AG04449 (cell line): ENCODE results near the gene RPL41.

ENCODE experiments used
- CTCF ChIA-PET: fragments of 350-600 bp; formaldehyde crosslinking; extraction: SDS; loops from one replicate; lab custom pipeline; 2021; ENCODE audit warnings: antibody characterized with exemption; lab: Yijun Ruan, JAX
- POLR2A ChIA-PET: fragments of 400-600, 350-600 bp; formaldehyde crosslinking; extraction: SDS; loops from one replicate; lab custom pipeline; 2020; ENCODE audit warnings: antibody characterized with exemption, inconsistent platforms; lab: Yijun Ruan, JAX
- DNase-seq: peaks from one replicate; pipeline ENCODE4 v3.0.0-alpha.2; 2010; ENCODE audit warnings: low read depth, low spot score
- H3K4me3 ChIP-seq: 2 replicates; pipeline ENCODE4 v1.5.1; 2011; ENCODE audit warnings: low read depth, mild to moderate bottlenecking, control low read depth, low read length
- CTCF ChIP-seq: IDR thresholded peaks from one replicate; pipeline ENCODE4 v1.5.1; 2011; ENCODE audit warnings: mild to moderate bottlenecking, moderate library complexity, low read length, control low read depth, inconsistent platforms; ENCODE audit not compliant: insufficient read depth; ENCODE audit errors: missing control alignments

The RPL41 gene

DNA sequence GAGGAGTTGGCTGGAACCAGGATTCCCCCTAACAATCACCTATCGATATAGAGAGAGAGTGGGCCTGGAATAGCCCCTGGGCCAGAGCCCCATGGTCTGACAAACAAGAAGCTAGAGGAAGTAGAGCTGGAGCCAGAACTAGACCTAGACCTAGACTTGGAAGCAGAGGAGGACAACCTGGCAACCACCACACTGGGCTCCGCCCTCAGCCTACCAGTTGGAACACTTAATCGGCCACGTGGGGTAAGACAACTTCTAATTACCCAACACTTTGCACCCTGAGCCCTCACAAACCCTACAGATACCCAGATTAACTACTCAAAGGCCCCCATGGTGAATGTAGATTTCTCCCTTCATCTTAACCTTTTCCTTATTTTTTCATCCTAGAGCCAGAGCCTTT, 16.6 kb upstream of the RPL41 start:
- no peak overlapping the region for H3K4me3 ChIP-seq
- no peak for DNase-seq
- no peak for TF ChIP-seq CTCF
- ChIA-PET POLR2A (no interaction called here), CTCF (interaction anchor here (0.6 to 2.2 kb wide), 2 partner anchors 20 to 52 kb away, joined by 4 to 5 read pairs; partner anchors contain the start of gene ERBB3)

DNA sequence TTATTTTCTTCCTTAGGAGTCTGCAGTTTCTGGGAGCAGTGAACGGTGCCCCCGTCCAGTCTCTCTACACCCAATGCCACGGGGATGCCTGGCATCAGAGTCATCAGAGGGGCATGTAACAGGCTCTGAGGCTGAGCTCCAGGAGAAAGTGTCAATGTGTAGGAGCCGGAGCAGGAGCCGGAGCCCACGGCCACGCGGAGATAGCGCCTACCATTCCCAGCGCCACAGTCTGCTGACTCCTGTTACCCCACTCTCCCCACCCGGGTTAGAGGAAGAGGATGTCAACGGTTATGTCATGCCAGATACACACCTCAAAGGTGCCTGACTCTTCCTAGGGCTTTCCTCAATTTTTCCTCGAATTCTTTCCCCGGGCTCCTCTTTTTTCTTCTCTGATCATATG, 15.4 kb upstream of the RPL41 start:
- ChIA-PET CTCF (interaction anchor here (0.6 to 2.2 kb wide), 3 partner anchors 15 to 25 kb away, joined by 3 to 5 read pairs (median 5); partner anchors contain the start of gene ERBB3), POLR2A (no interaction called here)
- no peak overlapping the region for H3K4me3 ChIP-seq
- no peak for TF ChIP-seq CTCF
- no peak for DNase-seq

- no peak for TF ChIP-seq CTCF
- no peak for DNase-seq
- no peak overlapping the region for H3K4me3 ChIP-seq
- ChIA-PET POLR2A (no interaction called here), CTCF (interaction anchor here (1.0 to 4.7 kb wide), 7 partner anchors 13 to 41 kb away, joined by 3 to 34 read pairs (median 6); partner anchors contain the start of genes ERBB3 and ZC3H10)
Measured at GRCh38 chr12:56102683-56103065, 13.8 kb upstream of the RPL41 start.

DNA sequence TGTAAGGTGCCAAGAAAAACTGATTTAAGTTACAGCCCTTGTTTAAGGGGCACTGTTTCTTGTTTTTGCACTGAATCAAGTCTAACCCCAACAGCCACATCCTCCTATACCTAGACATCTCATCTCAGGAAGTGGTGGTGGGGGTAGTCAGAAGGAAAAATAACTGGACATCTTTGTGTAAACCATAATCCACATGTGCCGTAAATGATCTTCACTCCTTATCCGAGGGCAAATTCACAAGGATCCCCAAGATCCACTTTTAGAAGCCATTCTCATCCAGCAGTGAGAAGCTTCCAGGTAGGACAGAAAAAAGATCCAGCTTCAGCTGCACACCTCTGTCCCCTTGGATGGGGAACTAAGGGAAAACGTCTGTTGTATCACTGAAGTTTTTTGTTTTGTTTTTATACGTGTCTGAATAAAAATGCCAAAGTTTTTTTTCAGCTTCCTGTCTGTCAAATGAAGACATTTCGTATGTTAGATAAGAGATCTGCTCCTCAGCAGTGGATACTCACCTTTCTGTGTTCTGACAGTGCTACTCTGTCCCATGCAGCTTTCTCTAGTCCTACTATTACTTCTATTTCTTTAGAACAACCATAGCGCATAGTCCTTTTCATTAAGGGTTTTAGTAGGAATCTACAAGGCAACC, 13.2 kb upstream of the RPL41 start:
- ChIA-PET POLR2A (interaction anchor here (1.6 to 3.7 kb wide), 3 partner anchors 13 to 57 kb away, joined by 9 to 49 read pairs (median 11); partner anchors contain the start of genes ESYT1, RPL41 and ZC3H10), CTCF (interaction anchor here (0.8 to 4.7 kb wide), 9 partner anchors 9 to 59 kb away, joined by 3 to 34 read pairs (median 6); partner anchors contain the start of genes ERBB3 and ZC3H10)
- no peak for DNase-seq
- no peak for TF ChIP-seq CTCF
- peak overlapping the region; percentile 88 for H3K4me3 ChIP-seq

DNA sequence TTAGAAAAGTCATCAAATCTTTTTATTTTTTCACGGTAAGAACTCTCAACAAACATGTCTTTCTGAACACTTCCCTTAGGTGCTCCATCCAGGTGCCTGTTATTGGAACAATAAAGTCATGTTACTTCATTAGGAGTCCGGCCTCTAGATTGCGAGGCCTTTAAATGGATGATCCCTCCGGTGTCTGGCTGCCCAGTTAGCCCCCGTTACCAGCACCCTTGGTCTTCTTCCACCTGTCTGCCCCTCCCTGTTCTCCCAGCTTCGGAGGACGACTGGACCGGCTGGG, 12.7 kb upstream of the RPL41 start:
- no peak for DNase-seq
- ChIA-PET POLR2A (interaction anchor here (0.7 to 3.7 kb wide), 10 partner anchors 13 to 374 kb away, joined by 3 to 49 read pairs (median 4); partner anchors contain the start of genes ERBB3, ESYT1, ORMDL2 and RAB5B), CTCF (interaction anchor here (0.7 to 4.7 kb wide), 14 partner anchors 9 to 362 kb away, joined by 3 to 34 read pairs (median 6); partner anchors contain the start of genes ERBB3 and ZC3H10)
- no peak for TF ChIP-seq CTCF
- peak overlapping the region; percentile 88 for H3K4me3 ChIP-seq
